Stomach (tissue), 9 donors: ENCODE results near the gene DDIAS. TPM values are rescaled to one million over a fixed set of nuclear protein-coding genes. Genes with fewer than 3 reads are reported as not detected.

Experiments
- DNase-seq, 2 donors: peaks; one replicate each; pipeline versions ENCODE4 v3.0.0 to v3.0.0-alpha.2; 2013 to 2019
- H3K27ac ChIP-seq, 5 donors: fragments of 200-600 bp in 4 of 5; sonication (generic) in 4 of 5; one replicate each; pipeline ENCODE4 v1.5.1; 2013 to 2019; ENCODE audit warnings: mild to moderate bottlenecking in 1 of 5, moderate library complexity in 1 of 5
- H3K27me3 ChIP-seq, 3 donors: fragments of 200-600 bp; sonication (generic); one replicate each; pipeline ENCODE4 v1.5.1; 2017 to 2019; ENCODE audit warnings: mixed run types in 1 of 3
- H3K36me3 ChIP-seq, 4 donors: fragments of 200-600 bp; sonication (generic); 1 replicate in 3 of 4; 2 replicates in 1 of 4; pipeline ENCODE4 v1.5.1; 2016 to 2019
- H3K4me1 ChIP-seq, 4 donors: fragments of 200-600 bp; sonication (generic); one replicate each; pipeline ENCODE4 v1.5.1; 2016 to 2019
- H3K4me3 ChIP-seq, 4 donors: fragments of 200-600 bp; sonication (generic) in 3 of 4; one replicate each; pipeline ENCODE4 v1.5.1; 2016 to 2019; ENCODE audit warnings: mild to moderate bottlenecking in 1 of 4
- H3K9me3 ChIP-seq, 4 donors: fragments of 200-600 bp; sonication (generic); one replicate each; pipeline ENCODE4 v1.5.1; 2016 to 2019
- EP300 ChIP-seq: sonication (generic); formaldehyde crosslinking; IDR thresholded peaks from one replicate; pipeline ENCODE4 v1.6.1; 2017; ENCODE audit warnings: antibody characterized with exemption
- POLR2A ChIP-seq, 4 donors: fragments of 450-650 bp; IDR thresholded peaks; one replicate each; pipeline ENCODE4 v1.6.1; 2016; ENCODE audit warnings: antibody characterized with exemption in 4 of 4, control low read depth in 2 of 4, mild to moderate bottlenecking in 1 of 4, moderate library complexity in 1 of 4
- POLR2AphosphoS5 ChIP-seq, 3 donors: sonication (generic); formaldehyde crosslinking; IDR thresholded peaks; one replicate each; pipeline ENCODE4 v1.6.1; 2016; ENCODE audit warnings: antibody characterized with exemption in 3 of 3
- WGBS, 5 donors: extraction: QIAGEN DNeasy Blood & Tissue Kit in 3 of 5; methylation state at CpG; one replicate each; pipeline versions ENCODE4 v1.1.5 to v1.1.7; 2013 to 2018; 5-methylcytosine and 5-hydroxymethylcytosine counted together
- intact Hi-C: fragments of 100-400 bp; cut with DNase I; formaldehyde crosslinking; loops from one replicate; pipeline ENCODE4 v1.15.1; 2023; ENCODE audit warnings: low total_unique reads
- polyA plus RNA-seq, 3 donors: library from polyadenylated mRNA; stranded (reverse); fragments of 200-250 nt; gene quantifications; one replicate each; pipeline ENCODE4 v1.2.3, GENCODE V29; 2013
- total RNA-seq, 5 donors: library from RNA; depleted of rRNA; stranded (reverse); fragments of >200 nt; gene quantifications; one replicate each; pipeline versions ENCODE4 v1.1.0 to v1.2.3, GENCODE V29; 2014 to 2016
- TF ChIP-seq, protein P1 (sequence below), 7 experiments: fragments of 450-650 bp in 4 of 7; fragments of 200-600 bp in 3 of 7; sonication (generic) in 3 of 7; IDR thresholded peaks; one replicate each; pipeline ENCODE4 v1.5.1; 2016 to 2019; ENCODE audit warnings: antibody characterized with exemption in 7 of 7, control low read depth in 2 of 7, mild to moderate bottlenecking in 1 of 7
- donor health status: healthy with polysubstance abuse.
- donor health status: Bipolar disorder and iron deficiency.
- donor health status: healthy.

Gene DDIAS
- total and polyA plus RNA-seq, 8 donors = 0.31 to 2.6 (median 1.6) TPM; not detected in 3

DNA sequence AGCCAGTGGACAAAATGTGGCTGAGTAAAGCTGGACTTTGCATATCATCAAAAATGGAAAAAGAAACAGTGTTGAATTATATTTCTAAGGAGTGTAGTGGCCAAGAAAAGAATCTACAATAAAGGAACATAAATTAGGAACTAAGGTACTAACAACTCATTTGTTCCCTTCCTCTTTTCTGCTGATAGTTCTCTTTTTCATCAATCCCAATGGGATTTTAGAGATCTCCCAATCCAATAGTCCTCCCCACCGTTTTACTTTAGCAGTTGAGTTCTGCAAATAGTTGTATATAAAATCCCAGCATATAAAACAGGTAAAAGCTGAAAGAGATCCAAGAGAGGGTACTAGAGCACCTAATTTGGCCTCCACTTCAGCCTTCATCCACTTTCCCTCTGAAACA, 3.3 kb upstream of the DDIAS start:
- H3K4me3 ChIP-seq = peak overlapping the region in 1 of 4 donors; percentile 62
- TF ChIP-seq, protein P1, sequence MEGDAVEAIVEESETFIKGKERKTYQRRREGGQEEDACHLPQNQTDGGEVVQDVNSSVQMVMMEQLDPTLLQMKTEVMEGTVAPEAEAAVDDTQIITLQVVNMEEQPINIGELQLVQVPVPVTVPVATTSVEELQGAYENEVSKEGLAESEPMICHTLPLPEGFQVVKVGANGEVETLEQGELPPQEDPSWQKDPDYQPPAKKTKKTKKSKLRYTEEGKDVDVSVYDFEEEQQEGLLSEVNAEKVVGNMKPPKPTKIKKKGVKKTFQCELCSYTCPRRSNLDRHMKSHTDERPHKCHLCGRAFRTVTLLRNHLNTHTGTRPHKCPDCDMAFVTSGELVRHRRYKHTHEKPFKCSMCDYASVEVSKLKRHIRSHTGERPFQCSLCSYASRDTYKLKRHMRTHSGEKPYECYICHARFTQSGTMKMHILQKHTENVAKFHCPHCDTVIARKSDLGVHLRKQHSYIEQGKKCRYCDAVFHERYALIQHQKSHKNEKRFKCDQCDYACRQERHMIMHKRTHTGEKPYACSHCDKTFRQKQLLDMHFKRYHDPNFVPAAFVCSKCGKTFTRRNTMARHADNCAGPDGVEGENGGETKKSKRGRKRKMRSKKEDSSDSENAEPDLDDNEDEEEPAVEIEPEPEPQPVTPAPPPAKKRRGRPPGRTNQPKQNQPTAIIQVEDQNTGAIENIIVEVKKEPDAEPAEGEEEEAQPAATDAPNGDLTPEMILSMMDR (IDR thresholded peaks at IDR 0.05) = no peak
- TF ChIP-seq EP300 (no peak), POLR2AphosphoS5 (IDR thresholded peaks at IDR 0.05) (no peak), POLR2A (IDR thresholded peaks at IDR 0.05) (no peak)
- H3K27ac ChIP-seq = no peak overlapping the region
- H3K4me1 ChIP-seq = peaks cover 20 to 60% (median 26%) of the 10 kb centered on the region in 4 donors
- no peaks in the 10 kb centered on the region for H3K9me3 ChIP-seq
- 32 to 53% (median 48%) methylated on average over 1 of the region's 1 CpG for WGBS, 5 donors
- H3K36me3 ChIP-seq = no peaks in the 10 kb centered on the region
- intact Hi-C loops = no loop called here
- no peaks in the 10 kb centered on the region for H3K27me3 ChIP-seq
- DNase-seq = no peak

GRCh38 chr11:82899186-82899820, 2.2 kb upstream of the DDIAS start:
- peak in 1 of 2 donors; percentile 44 for DNase-seq
- 26 to 38% (median 28%) methylated on average over 3 of the region's 3 CpGs for WGBS, 5 donors
- Histone ChIP-seq H3K4me1 (peaks cover 20 to 60% (median 26%) of the 10 kb centered on the region in 4 donors), H3K4me3 (peak overlapping the region; percentile 62 to 77 (median 70)), H3K27me3 (no peaks in the 10 kb centered on the region), H3K36me3 (no peaks in the 10 kb centered on the region), H3K9me3 (no peaks in the 10 kb centered on the region), H3K27ac (peak overlapping the region in 3 of 5 donors; percentile 93 to 94 (median 94))
- intact Hi-C loops = no loop called here
- no peak for TF ChIP-seq POLR2A (IDR thresholded peaks at IDR 0.05)
- no peak for TF ChIP-seq POLR2AphosphoS5 (IDR thresholded peaks at IDR 0.05)
- TF ChIP-seq, protein P1 (IDR thresholded peaks at IDR 0.05) = no peak

DNA sequence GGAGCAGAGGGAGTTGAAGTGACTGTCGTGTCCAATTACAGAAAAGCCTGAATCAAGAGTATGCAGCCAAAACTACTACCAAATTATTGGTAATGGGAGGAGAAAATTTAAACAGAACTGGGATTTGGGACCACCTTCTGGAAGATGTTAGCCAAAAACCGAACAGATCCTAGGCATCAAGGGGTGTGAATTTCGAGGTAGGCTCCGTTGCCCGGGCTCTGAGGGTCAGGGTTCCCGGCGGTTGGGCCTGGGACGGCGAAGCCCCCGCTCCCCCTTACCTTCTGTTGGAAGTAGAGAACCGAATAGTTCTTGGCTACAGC, 1.6 kb upstream of the DDIAS start:
- Histone ChIP-seq H3K4me1 (peaks cover 20 to 56% (median 26%) of the 10 kb centered on the region in 4 donors), H3K9me3 (no peaks in the 10 kb centered on the region), H3K27ac (peak overlapping the region; percentile 91 to 97 (median 94)), H3K36me3 (no peaks in the 10 kb centered on the region), H3K27me3 (no peaks in the 10 kb centered on the region), H3K4me3 (peak overlapping the region; percentile 62 to 77 (median 70))
- intact Hi-C loops = no loop called here
- WGBS, 5 donors = 0 to 2% (median 1%) methylated on average over 11 of the region's 11 CpGs
- no peak for DNase-seq
- TF ChIP-seq POLR2A (IDR thresholded peaks at IDR 0.05) (no peak), EP300 (no peak), POLR2AphosphoS5 (IDR thresholded peaks at IDR 0.05) (no peak)
- TF ChIP-seq, protein P1 (IDR thresholded peaks at IDR 0.05) = no peak

GRCh38 chr11:82900277-82901164, 1.0 kb upstream of the DDIAS start, which contains the start of gene PRCP:
Gene PRCP, minus strand, starts transcription at chr11:82900430. Its CDS starts 28 bp downstream, at chr11:82900402.
- peak; percentile 96 to 97 for DNase-seq
- TF ChIP-seq EP300 (no peak), POLR2AphosphoS5 (IDR thresholded peaks at IDR 0.05) (peak; percentile 58 to 78 (median 72)), POLR2A (IDR thresholded peaks at IDR 0.05) (peak in 2 of 4 donors; percentile 6 to 58)
- TF ChIP-seq, protein P1 (IDR thresholded peaks at IDR 0.05) = no peak
- H3K27me3 ChIP-seq = no peaks in the 10 kb centered on the region
- peak within 1 kb of the TSS; percentile 91 to 97 (median 94) for H3K27ac ChIP-seq
- H3K4me1 ChIP-seq = peaks cover 20 to 50% (median 26%) of the 10 kb centered on the region in 4 donors
- peak within 1 kb of the TSS; percentile 62 to 77 (median 70) for H3K4me3 ChIP-seq
- 0 to 1% (median 0%) methylated on average over 35 to 40 of the region's 40 CpGs for WGBS, 5 donors
- intact Hi-C loops = no loop called here
- H3K9me3 ChIP-seq = no peaks in the 10 kb centered on the region
- no peaks in the 10 kb centered on the region for H3K36me3 ChIP-seq
